WTC11 (cell line): ENCODE measurements around the gene PHKG2.

ENCODE experiments used
- CTCF ChIP-seq: fragments of 200-600 bp; IDR thresholded peaks from 2 replicates; pipeline ENCODE4 v1.8.0; 2022; ENCODE audit warnings: antibody characterized with exemption
- JUN ChIP-seq: sonication (generic); formaldehyde crosslinking; IDR thresholded peaks from 2 replicates; pipeline ENCODE4 v1.8.0; 2023; ENCODE audit warnings: mild to moderate bottlenecking, missing genetic modification reagents
- SP1 ChIP-seq: sonication (generic); formaldehyde crosslinking; conservative IDR thresholded peaks from 2 replicates; pipeline ENCODE4 v1.8.1; 2022; ENCODE audit warnings: missing genetic modification reagents

GRCh38 chr16:30720694-30721093 lies 27.5 kb upstream of the PHKG2 start:
- TF ChIP-seq JUN (CRISPR knock-in tag) (no peak), SP1 (no peak), CTCF (no peak)
